MCF 10A (cell line): ENCODE data around the gene TAF10. TPM values are rescaled to one million over a fixed set of nuclear protein-coding genes. Genes with fewer than 3 reads are reported as not detected.

ENCODE experiments used
- BruUV-seq: library from RNA; stranded (reverse); fragments of 400-500 nt; replicated peaks from 2 replicates; lab custom pipeline; 2021; lab: Mats Ljungman, UMichigan
- CTCF ChIA-PET: fragments of 300-600 bp; sonication (Branson Sonifier 250); formaldehyde crosslinking; extraction: SDS; loops from one replicate; lab custom pipeline; 2021; ENCODE audit warnings: antibody characterized with exemption, inconsistent platforms; lab: Yijun Ruan, JAX
- POLR2A ChIA-PET: fragments of 300-600, 350-650 bp; sonication (Branson Sonifier 250); formaldehyde crosslinking; extraction: SDS; loops from one replicate; lab custom pipeline; 2020; ENCODE audit warnings: antibody characterized with exemption, inconsistent platforms; lab: Yijun Ruan, JAX
- DNase-seq: peaks from one replicate; pipeline ENCODE4 v3.0.0-alpha.2; 2018; ENCODE audit not compliant: unreplicated experiment
- H3K27ac Mint-ChIP-seq: one replicate; pipeline ENCODE4 v1.8.0; 2022; ENCODE audit warnings: mild to moderate bottlenecking, low read depth, mixed read lengths; ENCODE audit not compliant: unreplicated experiment
- H3K27me3 Mint-ChIP-seq: one replicate; pipeline ENCODE4 v1.8.0; 2022; ENCODE audit warnings: mixed read lengths; ENCODE audit not compliant: insufficient read depth, unreplicated experiment
- H3K36me3 Mint-ChIP-seq: one replicate; pipeline ENCODE4 v1.8.0; 2022; ENCODE audit warnings: mild to moderate bottlenecking, moderate library complexity, mixed read lengths; ENCODE audit not compliant: insufficient read depth, unreplicated experiment
- H3K4me1 Mint-ChIP-seq: one replicate; pipeline ENCODE4 v1.8.0; 2022; ENCODE audit warnings: mixed read lengths; ENCODE audit not compliant: insufficient read depth, unreplicated experiment
- H3K4me3 Mint-ChIP-seq: one replicate; pipeline ENCODE4 v1.8.0; 2022; ENCODE audit warnings: mild to moderate bottlenecking, moderate library complexity, mixed read lengths; ENCODE audit not compliant: unreplicated experiment
- H3K9me3 Mint-ChIP-seq: one replicate; pipeline ENCODE4 v1.8.0; 2022; ENCODE audit warnings: mixed read lengths; ENCODE audit not compliant: unreplicated experiment
- intact Hi-C: fragments of 100-400 bp; cut with micrococcal nuclease; formaldehyde crosslinking; loops from 2 replicates; pipeline ENCODE4 v1.14.1; 2022
- total RNA-seq: library from RNA; stranded (reverse); gene quantifications from 2 replicates; pipeline ENCODE4 v1.2.3, GENCODE V29; 2022
- TF ChIP-seq, protein P1 (sequence below): fragments of 200-600 bp; IDR thresholded peaks from one replicate; pipeline ENCODE4 v1.8.0; 2022; ENCODE audit warnings: antibody characterized with exemption, mild to moderate bottlenecking; ENCODE audit not compliant: unreplicated experiment

The TAF10 gene
- total RNA-seq, 1 experiment from 2014 or later: 157 TPM

DNA sequence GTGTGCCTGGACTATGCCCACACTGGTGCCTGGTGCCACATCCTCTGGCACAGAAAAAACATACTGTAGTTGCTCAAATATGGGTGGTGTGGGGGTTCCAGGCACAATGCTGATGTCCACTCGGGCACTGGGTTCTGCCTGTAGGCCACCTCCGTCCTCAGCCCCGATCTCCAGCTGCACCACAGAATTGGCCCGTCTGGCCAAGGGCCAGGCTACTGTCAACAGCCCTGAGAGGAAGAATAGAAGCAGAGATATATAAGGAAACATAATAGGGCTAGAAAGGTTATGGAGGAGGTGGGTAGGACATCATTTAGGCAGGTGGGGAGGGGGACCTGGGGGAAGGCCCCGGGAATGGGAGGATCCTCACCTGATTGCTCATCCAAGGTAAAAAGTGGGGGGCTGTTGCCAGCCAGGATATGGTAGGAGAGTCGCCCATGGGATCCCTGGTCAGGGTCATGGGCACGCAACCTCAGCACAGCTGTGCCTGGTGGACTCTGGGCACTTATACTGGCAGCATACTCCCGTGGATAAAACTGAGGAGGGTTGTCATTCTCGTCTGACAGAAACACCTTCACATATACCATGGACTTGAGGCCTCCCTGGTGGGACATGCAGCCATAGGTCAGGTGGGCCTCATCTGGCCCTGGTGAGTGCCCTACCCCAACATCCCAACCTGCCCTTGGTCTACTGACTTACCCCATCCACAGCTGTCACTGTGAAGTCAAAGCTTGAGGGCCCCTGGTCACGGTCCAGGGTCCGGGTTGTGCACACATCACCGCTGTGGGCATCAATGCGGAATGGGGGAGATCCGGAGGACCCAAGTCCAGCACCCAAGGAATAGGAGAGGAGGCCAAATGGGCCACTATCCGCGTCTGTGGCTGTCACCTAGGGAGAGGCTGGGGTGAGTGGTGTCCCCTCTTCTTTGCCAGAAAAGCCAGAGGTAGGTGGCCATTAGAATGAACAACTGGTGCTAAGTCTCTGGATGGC is 21.7 kb upstream of the TAF10 start:
- Mint-ChIP-seq H3K27ac (no peak overlapping the region), H3K27me3 (no peaks in the 10 kb centered on the region), H3K9me3 (no peaks in the 10 kb centered on the region), H3K4me1 (no peaks in the 10 kb centered on the region), H3K36me3 (no peaks in the 10 kb centered on the region), H3K4me3 (no peak overlapping the region)
- no TSS peak for BruUV-seq
- TF ChIP-seq, protein P1, sequence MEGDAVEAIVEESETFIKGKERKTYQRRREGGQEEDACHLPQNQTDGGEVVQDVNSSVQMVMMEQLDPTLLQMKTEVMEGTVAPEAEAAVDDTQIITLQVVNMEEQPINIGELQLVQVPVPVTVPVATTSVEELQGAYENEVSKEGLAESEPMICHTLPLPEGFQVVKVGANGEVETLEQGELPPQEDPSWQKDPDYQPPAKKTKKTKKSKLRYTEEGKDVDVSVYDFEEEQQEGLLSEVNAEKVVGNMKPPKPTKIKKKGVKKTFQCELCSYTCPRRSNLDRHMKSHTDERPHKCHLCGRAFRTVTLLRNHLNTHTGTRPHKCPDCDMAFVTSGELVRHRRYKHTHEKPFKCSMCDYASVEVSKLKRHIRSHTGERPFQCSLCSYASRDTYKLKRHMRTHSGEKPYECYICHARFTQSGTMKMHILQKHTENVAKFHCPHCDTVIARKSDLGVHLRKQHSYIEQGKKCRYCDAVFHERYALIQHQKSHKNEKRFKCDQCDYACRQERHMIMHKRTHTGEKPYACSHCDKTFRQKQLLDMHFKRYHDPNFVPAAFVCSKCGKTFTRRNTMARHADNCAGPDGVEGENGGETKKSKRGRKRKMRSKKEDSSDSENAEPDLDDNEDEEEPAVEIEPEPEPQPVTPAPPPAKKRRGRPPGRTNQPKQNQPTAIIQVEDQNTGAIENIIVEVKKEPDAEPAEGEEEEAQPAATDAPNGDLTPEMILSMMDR: no peak
- intact Hi-C loops: no loop called here
- POLR2A ChIA-PET: no interaction called here
- CTCF ChIA-PET: interaction anchor here (0.6 kb wide), 1 partner anchor 1374 kb away, joined by 3 read pairs; no protein-coding TSS in a partner anchor
- no peak for DNase-seq

- H3K27me3 Mint-ChIP-seq: no peaks in the 10 kb centered on the region
- BruUV-seq: no TSS peak
- no peak overlapping the region for H3K4me3 Mint-ChIP-seq
- H3K36me3 Mint-ChIP-seq: no peaks in the 10 kb centered on the region
- H3K9me3 Mint-ChIP-seq: no peaks in the 10 kb centered on the region
- ChIA-PET POLR2A (interaction anchor here (0.6 to 1.3 kb wide), 4 partner anchors 20 to 1995 kb away, joined by 3 to 4 read pairs (median 3); partner anchors contain the start of genes MRPL17 and TAF10), CTCF (interaction anchor here (1.0 to 1.1 kb wide), 2 partner anchors 105 to 123 kb away, joined by 4 to 5 read pairs; no protein-coding TSS in a partner anchor)
- intact Hi-C loops: no loop called here
- no peak overlapping the region for H3K27ac Mint-ChIP-seq
- DNase-seq: no peak
- TF ChIP-seq, protein P1: no peak
- H3K4me1 Mint-ChIP-seq: no peaks in the 10 kb centered on the region
Observed at GRCh38 chr11:6632116-6633073, 20.4 kb upstream of the TAF10 start.

GRCh38 chr11:6631361-6631890 is 19.4 kb upstream of the TAF10 start:
- Mint-ChIP-seq H3K4me3 (no peak overlapping the region), H3K9me3 (no peaks in the 10 kb centered on the region)
- CTCF ChIA-PET: interaction anchor here (0.6 to 1.2 kb wide), 3 partner anchors 71 to 736 kb away, joined by 3 to 5 read pairs (median 4); no protein-coding TSS in a partner anchor

More at GRCh38 chr11:6631361-6631890, 19.4 kb upstream of the TAF10 start:
- Mint-ChIP-seq H3K36me3 (no peaks in the 10 kb centered on the region), H3K27ac (no peak overlapping the region), H3K4me1 (no peaks in the 10 kb centered on the region), H3K27me3 (no peaks in the 10 kb centered on the region)
- no TSS peak for BruUV-seq
- TF ChIP-seq, protein P1: no peak
- POLR2A ChIA-PET: interaction anchor here (0.8 to 1.3 kb wide), 3 partner anchors 19 to 52 kb away, joined by 3 to 4 read pairs (median 3); partner anchors contain the start of genes MRPL17 and TAF10
- no peak for DNase-seq
- intact Hi-C loops: no loop called here
